Tibial nerve (tissue), 3 donors: ENCODE measurements around the gene FEM1B.

Experiments
- CTCF ChIP-seq, 5 experiments: fragments of 200-600 bp in 3 of 5; fragments of 450-650 bp in 2 of 5; sonication (generic) in 3 of 5; IDR thresholded peaks; one replicate each; pipeline ENCODE4 v1.5.1; 2016 to 2019; ENCODE audit warnings: antibody characterized with exemption in 5 of 5, mild to moderate bottlenecking in 3 of 5, moderate library complexity in 2 of 5
- POLR2A ChIP-seq, 2 donors: fragments of 450-650 bp; IDR thresholded peaks; one replicate each; pipeline ENCODE4 v1.6.1; 2017; ENCODE audit warnings: antibody characterized with exemption in 2 of 2, mild to moderate bottlenecking in 2 of 2, moderate library complexity in 2 of 2

GRCh38 chr15:68335655-68336054 is 58.1 kb downstream of the FEM1B start:
- TF ChIP-seq CTCF (IDR thresholded peaks at IDR 0.05) (no peak), POLR2A (IDR thresholded peaks at IDR 0.05) (no peak)
